ENCODE measurements around the gene PDPK1.
"Not testable (repeated sequence)": the region's sequence is repeated elsewhere in the genome, so short reads cannot be mapped to it uniquely, and the experiment has no call there.

PDPK1 gene

GRCh38 chr16:2610781-2611498 is 73.1 kb downstream of the PDPK1 start:
- Histone ChIP-seq H3K4ac (ENCODE audit: low read depth, low read length) (no peak overlapping the region), H2BK15ac (replicated peaks; ENCODE audit: low read depth) (no peak overlapping the region), H3K4me2 (ENCODE audit: low read length) (no peak overlapping the region), H3K27ac (ENCODE audit: low read depth, low read length) (no peak overlapping the region), H3K36me3 (ENCODE audit: control insufficient read depth, insufficient read depth, low read length) (peaks cover 4% of the 10 kb centered on the region), H3K18ac (ENCODE audit: low read length) (no peak overlapping the region), H2AK5ac (ENCODE audit: low read length) (no peak overlapping the region), H3K4me1 (ENCODE audit: control insufficient read depth, low read depth, low read length) (no peaks in the 10 kb centered on the region), H4K5ac (ENCODE audit: low read length) (no peak overlapping the region), H3K79me1 (ENCODE audit: low read length) (peaks cover 7% of the 10 kb centered on the region), H2BK5ac (ENCODE audit: low read length) (no peak overlapping the region), H3K27me3 (ENCODE audit: insufficient read depth, low read length, poor library complexity) (no peaks in the 10 kb centered on the region), H3K56ac (ENCODE audit: low read length) (no peak overlapping the region), H3K23ac (ENCODE audit: low read length) (no peak overlapping the region), H3K79me2 (ENCODE audit: control insufficient read depth, insufficient read depth, low read length) (peaks cover 17% of the 10 kb centered on the region), H3K4me3 (ENCODE audit: low read length) (no peak overlapping the region), H2BK120ac (ENCODE audit: low read depth, low read length) (no peak overlapping the region), H4K8ac (ENCODE audit: low read depth, low read length) (no peak overlapping the region), H3K9ac (ENCODE audit: low read length) (no peak overlapping the region)
- no CpG with 5 or more reads among the region's 29 CpGs for WGBS (ENCODE audit: extremely low coverage, insufficient coverage, low lambda C conversion rate)
- DNase-seq = no peak

DNA sequence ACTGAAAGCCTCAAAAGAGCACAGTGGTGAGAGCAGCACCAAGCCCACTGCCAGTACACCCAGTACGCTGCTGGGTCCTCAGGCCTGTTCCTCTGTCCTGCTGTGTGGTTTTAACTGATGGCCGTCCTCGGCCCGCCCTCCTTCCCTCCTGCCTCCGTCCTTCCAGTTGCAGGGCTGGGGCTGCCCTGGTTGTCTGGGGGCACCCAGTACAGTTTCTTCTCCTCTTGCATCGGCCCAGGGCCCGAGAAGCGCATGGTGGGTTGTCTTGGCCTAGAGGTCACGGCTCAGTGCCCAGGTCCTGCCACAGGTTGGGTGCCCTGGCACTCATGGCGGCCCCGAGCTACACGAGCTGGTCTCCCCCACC is 73.7 kb downstream of the PDPK1 start:
- H3K4me3 ChIP-seq (ENCODE audit: low read length) = no peak overlapping the region
- no peak overlapping the region for H3K27ac ChIP-seq (ENCODE audit: low read depth, low read length)
- H3K4ac ChIP-seq (ENCODE audit: low read depth, low read length) = no peak overlapping the region
- peaks cover 4% of the 10 kb centered on the region for H3K36me3 ChIP-seq (ENCODE audit: control insufficient read depth, insufficient read depth, low read length)
- DNase-seq = no peak
- no peak overlapping the region for H2BK120ac ChIP-seq (ENCODE audit: low read depth, low read length)
- no peak overlapping the region for H4K8ac ChIP-seq (ENCODE audit: low read depth, low read length)
- no peak overlapping the region for H3K18ac ChIP-seq (ENCODE audit: low read length)
- H3K4me2 ChIP-seq (ENCODE audit: low read length) = no peak overlapping the region
- WGBS (ENCODE audit: extremely low coverage, insufficient coverage, low lambda C conversion rate) = no CpG with 5 or more reads among the region's 12 CpGs
- H2AK5ac ChIP-seq (ENCODE audit: low read length) = no peak overlapping the region
- no peaks in the 10 kb centered on the region for H3K4me1 ChIP-seq (ENCODE audit: control insufficient read depth, low read depth, low read length)
- no peak overlapping the region for H2BK15ac ChIP-seq (replicated peaks; ENCODE audit: low read depth)
- H4K5ac ChIP-seq (ENCODE audit: low read length) = no peak overlapping the region
- H3K79me2 ChIP-seq (ENCODE audit: control insufficient read depth, insufficient read depth, low read length) = peaks cover 17% of the 10 kb centered on the region
- no peak overlapping the region for H2BK5ac ChIP-seq (ENCODE audit: low read length)
- peaks cover 7% of the 10 kb centered on the region for H3K79me1 ChIP-seq (ENCODE audit: low read length)
- no peak overlapping the region for H3K9ac ChIP-seq (ENCODE audit: low read length)
- H3K27me3 ChIP-seq (ENCODE audit: insufficient read depth, low read length, poor library complexity) = no peaks in the 10 kb centered on the region
- no peak overlapping the region for H3K56ac ChIP-seq (ENCODE audit: low read length)
- no peak overlapping the region for H3K23ac ChIP-seq (ENCODE audit: low read length)

- not testable (repeated sequence) for H3K27me3 ChIP-seq (ENCODE audit: insufficient read depth, low read length, poor library complexity); H3K18ac ChIP-seq (ENCODE audit: low read length); H4K5ac ChIP-seq (ENCODE audit: low read length); H3K4me2 ChIP-seq (ENCODE audit: low read length); H3K4ac ChIP-seq (ENCODE audit: low read depth, low read length); H3K27ac ChIP-seq (ENCODE audit: low read depth, low read length); H4K8ac ChIP-seq (ENCODE audit: low read depth, low read length); H3K56ac ChIP-seq (ENCODE audit: low read length); H2BK120ac ChIP-seq (ENCODE audit: low read depth, low read length); DNase-seq; H2BK5ac ChIP-seq (ENCODE audit: low read length); H3K4me1 ChIP-seq (ENCODE audit: control insufficient read depth, low read depth, low read length); H3K4me3 ChIP-seq (ENCODE audit: low read length); H3K9ac ChIP-seq (ENCODE audit: low read length); H2AK5ac ChIP-seq (ENCODE audit: low read length); H3K36me3 ChIP-seq (ENCODE audit: control insufficient read depth, insufficient read depth, low read length); H3K79me1 ChIP-seq (ENCODE audit: low read length); H2BK15ac ChIP-seq (replicated peaks; ENCODE audit: low read depth); H3K23ac ChIP-seq (ENCODE audit: low read length)
- H3K79me2 ChIP-seq (ENCODE audit: control insufficient read depth, insufficient read depth, low read length) = peaks cover 17% of the 10 kb centered on the region
- no CpG with 5 or more reads among the region's 17 CpGs for WGBS (ENCODE audit: extremely low coverage, insufficient coverage, low lambda C conversion rate)
Observed at GRCh38 chr16:2611877-2612276, 74.1 kb downstream of the PDPK1 start.

- H3K79me2 ChIP-seq (ENCODE audit: control insufficient read depth, insufficient read depth, low read length) = peaks cover 11% of the 10 kb centered on the region
- not testable (repeated sequence) for H3K4me3 ChIP-seq (ENCODE audit: low read length); H2BK15ac ChIP-seq (replicated peaks; ENCODE audit: low read depth); DNase-seq; H3K27ac ChIP-seq (ENCODE audit: low read depth, low read length); H4K8ac ChIP-seq (ENCODE audit: low read depth, low read length); H3K56ac ChIP-seq (ENCODE audit: low read length); H3K27me3 ChIP-seq (ENCODE audit: insufficient read depth, low read length, poor library complexity); H3K23ac ChIP-seq (ENCODE audit: low read length); H2BK5ac ChIP-seq (ENCODE audit: low read length); H3K79me1 ChIP-seq (ENCODE audit: low read length); H3K18ac ChIP-seq (ENCODE audit: low read length); H2AK5ac ChIP-seq (ENCODE audit: low read length); H3K4me2 ChIP-seq (ENCODE audit: low read length); H3K36me3 ChIP-seq (ENCODE audit: control insufficient read depth, insufficient read depth, low read length); H3K9ac ChIP-seq (ENCODE audit: low read length); H3K4ac ChIP-seq (ENCODE audit: low read depth, low read length); H2BK120ac ChIP-seq (ENCODE audit: low read depth, low read length); H3K4me1 ChIP-seq (ENCODE audit: control insufficient read depth, low read depth, low read length); H4K5ac ChIP-seq (ENCODE audit: low read length)
- WGBS (ENCODE audit: extremely low coverage, insufficient coverage, low lambda C conversion rate) = no CpG with 5 or more reads among the region's 19 CpGs
Observed at GRCh38 chr16:2613251-2613650, 75.4 kb downstream of the PDPK1 start.

- no peak overlapping the region for H3K56ac ChIP-seq (ENCODE audit: low read length)
- no peak overlapping the region for H2AK5ac ChIP-seq (ENCODE audit: low read length)
- no peak for DNase-seq
- no peak overlapping the region for H3K9ac ChIP-seq (ENCODE audit: low read length)
- no peak overlapping the region for H3K27ac ChIP-seq (ENCODE audit: low read depth, low read length)
- H3K18ac ChIP-seq (ENCODE audit: low read length) = no peak overlapping the region
- no peak overlapping the region for H3K4ac ChIP-seq (ENCODE audit: low read depth, low read length)
- H3K4me1 ChIP-seq (ENCODE audit: control insufficient read depth, low read depth, low read length) = no peaks in the 10 kb centered on the region
- no CpG with 5 or more reads among the region's 15 CpGs for WGBS (ENCODE audit: extremely low coverage, insufficient coverage, low lambda C conversion rate)
- H2BK15ac ChIP-seq (replicated peaks; ENCODE audit: low read depth) = no peak overlapping the region
- no peak overlapping the region for H3K4me2 ChIP-seq (ENCODE audit: low read length)
- H3K27me3 ChIP-seq (ENCODE audit: insufficient read depth, low read length, poor library complexity) = no peaks in the 10 kb centered on the region
- no peak overlapping the region for H2BK5ac ChIP-seq (ENCODE audit: low read length)
- no peak overlapping the region for H2BK120ac ChIP-seq (ENCODE audit: low read depth, low read length)
- peaks cover 4% of the 10 kb centered on the region for H3K36me3 ChIP-seq (ENCODE audit: control insufficient read depth, insufficient read depth, low read length)
- peaks cover 9% of the 10 kb centered on the region for H3K79me2 ChIP-seq (ENCODE audit: control insufficient read depth, insufficient read depth, low read length)
- H4K5ac ChIP-seq (ENCODE audit: low read length) = no peak overlapping the region
- H3K79me1 ChIP-seq (ENCODE audit: low read length) = peaks cover 7% of the 10 kb centered on the region
- H3K23ac ChIP-seq (ENCODE audit: low read length) = no peak overlapping the region
- no peak overlapping the region for H4K8ac ChIP-seq (ENCODE audit: low read depth, low read length)
- no peak overlapping the region for H3K4me3 ChIP-seq (ENCODE audit: low read length)
Observed at GRCh38 chr16:2614761-2615191, 77.0 kb downstream of the PDPK1 start.

- H3K9ac ChIP-seq (ENCODE audit: low read length); H3K18ac ChIP-seq (ENCODE audit: low read length); H3K23ac ChIP-seq (ENCODE audit: low read length); H3K79me2 ChIP-seq (ENCODE audit: control insufficient read depth, insufficient read depth, low read length); H3K36me3 ChIP-seq (ENCODE audit: control insufficient read depth, insufficient read depth, low read length); H2BK5ac ChIP-seq (ENCODE audit: low read length); H4K8ac ChIP-seq (ENCODE audit: low read depth, low read length); H3K4me3 ChIP-seq (ENCODE audit: low read length); H3K27me3 ChIP-seq (ENCODE audit: insufficient read depth, low read length, poor library complexity); H2AK5ac ChIP-seq (ENCODE audit: low read length); H3K4me1 ChIP-seq (ENCODE audit: control insufficient read depth, low read depth, low read length); H2BK120ac ChIP-seq (ENCODE audit: low read depth, low read length); H3K27ac ChIP-seq (ENCODE audit: low read depth, low read length); H3K4ac ChIP-seq (ENCODE audit: low read depth, low read length); H2BK15ac ChIP-seq (replicated peaks; ENCODE audit: low read depth); H3K79me1 ChIP-seq (ENCODE audit: low read length); H3K4me2 ChIP-seq (ENCODE audit: low read length); DNase-seq; H3K56ac ChIP-seq (ENCODE audit: low read length); H4K5ac ChIP-seq (ENCODE audit: low read length): not testable (repeated sequence)
- WGBS (ENCODE audit: extremely low coverage, insufficient coverage, low lambda C conversion rate) = no CpG with 5 or more reads among the region's 20 CpGs
Observed at GRCh38 chr16:2618964-2619363, 81.1 kb downstream of the PDPK1 start.
